HepG2 (cell line): Measurements from ENCODE around the gene PCNX1.

Experiments
- EZH2 ChIP-seq: conservative IDR thresholded peaks from 2 replicates; pipeline ENCODE4 v1.6.1; 2012; ENCODE audit warnings: mild to moderate bottlenecking, low read depth, low read length, moderate library complexity
- POLR2A ChIP-seq, 2 experiments: IDR thresholded peaks; 2 replicates each; pipeline ENCODE4 v1.6.1; 2011; ENCODE audit warnings: low read depth in 2 of 2, low read length in 2 of 2, mild to moderate bottlenecking in 1 of 2, moderate library complexity in 1 of 2; ENCODE audit not compliant: insufficient read depth in 1 of 2
- ZZZ3 ChIP-seq: sonication (generic); formaldehyde crosslinking; IDR thresholded peaks from 2 replicates; pipeline ENCODE4 v1.4.0; 2020; ENCODE audit warnings: missing genetic modification reagents, mild to moderate bottlenecking, borderline replicate concordance
- TF ChIP-seq, protein P1 (sequence below): sonication (generic); formaldehyde crosslinking; IDR thresholded peaks from 2 replicates; pipeline ENCODE4 v1.8.0; 2022; ENCODE audit warnings: missing genetic modification reagents, mild to moderate bottlenecking, borderline replicate concordance
- TF ChIP-seq, protein P2 (sequence below): sonication (generic); formaldehyde crosslinking; IDR thresholded peaks from 2 replicates; pipeline ENCODE4 v1.4.0; 2020; ENCODE audit warnings: missing genetic modification reagents, mild to moderate bottlenecking, borderline replicate concordance

DNA sequence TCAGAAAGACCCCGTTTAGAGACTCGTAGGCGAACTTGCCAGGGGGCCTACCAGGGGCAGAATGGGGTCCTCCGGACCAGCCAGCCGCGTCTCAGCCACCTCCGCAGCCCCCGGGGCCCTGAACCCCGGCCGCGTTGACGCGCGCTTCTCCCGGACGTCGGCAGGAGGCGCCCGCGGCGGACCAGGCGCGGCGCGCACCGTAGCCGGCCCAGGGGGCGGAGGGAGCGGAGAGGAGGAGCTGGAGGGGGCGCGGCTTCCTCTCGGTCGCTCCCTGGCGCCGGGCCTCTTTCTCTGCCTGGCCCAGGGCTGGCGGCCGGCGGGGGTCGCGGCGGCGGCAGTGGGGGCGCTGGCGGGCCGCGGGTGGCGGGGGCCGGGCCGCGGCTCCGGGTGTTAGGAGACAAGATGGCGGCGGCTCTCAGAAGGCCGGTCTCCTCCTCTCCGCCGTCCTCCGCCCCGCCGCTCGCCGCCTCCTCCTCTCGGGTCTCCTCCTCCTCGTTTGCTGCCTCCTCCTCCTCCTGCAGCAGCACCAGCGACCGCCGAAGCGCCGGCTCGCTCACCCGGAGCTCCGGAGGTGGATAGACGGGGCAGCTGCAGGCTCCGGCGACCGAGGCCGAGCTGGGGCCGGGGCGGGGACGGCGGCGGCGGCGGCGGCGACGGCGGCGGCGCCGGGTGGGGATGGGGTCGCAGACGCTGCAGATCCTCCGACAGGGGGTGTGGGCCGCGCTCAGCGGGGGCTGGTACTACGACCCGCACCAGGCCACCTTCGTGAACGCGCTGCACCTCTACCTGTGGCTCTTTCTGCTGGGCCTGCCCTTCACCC, at the start of gene PCNX1:
- TF ChIP-seq ZZZ3 (CRISPR knock-in tag) (no peak), EZH2 (no peak), POLR2A (IDR thresholded peaks at IDR 0.05; ENCODE audit: insufficient read depth in 1 of 2, low read depth in 2 of 2, low read length in 2 of 2) (peak in 1 of 2 experiments; percentile 41; a peak in 1 of 4 replicates)
- TF ChIP-seq, protein P1, sequence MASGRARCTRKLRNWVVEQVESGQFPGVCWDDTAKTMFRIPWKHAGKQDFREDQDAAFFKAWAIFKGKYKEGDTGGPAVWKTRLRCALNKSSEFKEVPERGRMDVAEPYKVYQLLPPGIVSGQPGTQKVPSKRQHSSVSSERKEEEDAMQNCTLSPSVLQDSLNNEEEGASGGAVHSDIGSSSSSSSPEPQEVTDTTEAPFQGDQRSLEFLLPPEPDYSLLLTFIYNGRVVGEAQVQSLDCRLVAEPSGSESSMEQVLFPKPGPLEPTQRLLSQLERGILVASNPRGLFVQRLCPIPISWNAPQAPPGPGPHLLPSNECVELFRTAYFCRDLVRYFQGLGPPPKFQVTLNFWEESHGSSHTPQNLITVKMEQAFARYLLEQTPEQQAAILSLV (CRISPR knock-in tag), result no peak
- TF ChIP-seq, protein P2, sequence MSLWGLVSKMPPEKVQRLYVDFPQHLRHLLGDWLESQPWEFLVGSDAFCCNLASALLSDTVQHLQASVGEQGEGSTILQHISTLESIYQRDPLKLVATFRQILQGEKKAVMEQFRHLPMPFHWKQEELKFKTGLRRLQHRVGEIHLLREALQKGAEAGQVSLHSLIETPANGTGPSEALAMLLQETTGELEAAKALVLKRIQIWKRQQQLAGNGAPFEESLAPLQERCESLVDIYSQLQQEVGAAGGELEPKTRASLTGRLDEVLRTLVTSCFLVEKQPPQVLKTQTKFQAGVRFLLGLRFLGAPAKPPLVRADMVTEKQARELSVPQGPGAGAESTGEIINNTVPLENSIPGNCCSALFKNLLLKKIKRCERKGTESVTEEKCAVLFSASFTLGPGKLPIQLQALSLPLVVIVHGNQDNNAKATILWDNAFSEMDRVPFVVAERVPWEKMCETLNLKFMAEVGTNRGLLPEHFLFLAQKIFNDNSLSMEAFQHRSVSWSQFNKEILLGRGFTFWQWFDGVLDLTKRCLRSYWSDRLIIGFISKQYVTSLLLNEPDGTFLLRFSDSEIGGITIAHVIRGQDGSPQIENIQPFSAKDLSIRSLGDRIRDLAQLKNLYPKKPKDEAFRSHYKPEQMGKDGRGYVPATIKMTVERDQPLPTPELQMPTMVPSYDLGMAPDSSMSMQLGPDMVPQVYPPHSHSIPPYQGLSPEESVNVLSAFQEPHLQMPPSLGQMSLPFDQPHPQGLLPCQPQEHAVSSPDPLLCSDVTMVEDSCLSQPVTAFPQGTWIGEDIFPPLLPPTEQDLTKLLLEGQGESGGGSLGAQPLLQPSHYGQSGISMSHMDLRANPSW (CRISPR knock-in tag), result no peak
